Left lung (tissue), 10 donors: ENCODE results near the gene DMAP1. TPM values are rescaled to one million over a fixed set of nuclear protein-coding genes. Genes with fewer than 3 reads are reported as not detected.

Experiments used
- ATAC-seq: fragments of 200-7000 bp; cut with Tn5 transposase; one replicate; pipeline ENCODE4 v1.9.1; 2020; ENCODE audit warnings: moderate library complexity
- DNase-seq, 4 donors: peaks; one replicate each; pipeline ENCODE4 v3.0.0-alpha.2; 2013 to 2020
- H3K27ac ChIP-seq, 2 donors: fragments of 200-600 bp; sonication (generic) in 1 of 2; one replicate each; pipeline versions ENCODE4 v1.5.0 to v1.8.0; 2020 to 2021
- H3K27me3 ChIP-seq, 2 donors: fragments of 200-600 bp; sonication (generic) in 1 of 2; one replicate each; pipeline versions ENCODE4 v1.5.0 to v1.8.0; 2020 to 2021
- H3K36me3 ChIP-seq, 2 donors: fragments of 200-600 bp; sonication (generic) in 1 of 2; one replicate each; pipeline versions ENCODE4 v1.5.0 to v1.8.0; 2020 to 2021
- H3K4me1 ChIP-seq, 2 donors: fragments of 200-600 bp; one replicate each; pipeline ENCODE4 v1.8.0; 2021
- H3K4me3 ChIP-seq, 2 donors: fragments of 200-600 bp; sonication (generic) in 1 of 2; one replicate each; pipeline versions ENCODE4 v1.5.0 to v1.8.0; 2020 to 2021; ENCODE audit warnings: mild to moderate bottlenecking in 1 of 2
- H3K9me3 ChIP-seq, 2 donors: fragments of 200-600 bp; sonication (generic) in 1 of 2; one replicate each; pipeline versions ENCODE4 v1.5.0 to v1.8.0; 2020 to 2021
- CTCF ChIP-seq, 2 donors: fragments of 200-600 bp; sonication (generic) in 1 of 2; IDR thresholded peaks; one replicate each; pipeline versions ENCODE4 v1.5.0 to v1.8.0; 2021; ENCODE audit warnings: antibody characterized with exemption in 2 of 2
- intact Hi-C, 2 donors: fragments of 100-400 bp; cut with DNase I; formaldehyde crosslinking; loops; one replicate each; pipeline versions ENCODE4 v1.11.2 to v1.14.2; 2022
- polyA plus RNA-seq, 6 donors: library from polyadenylated mRNA; unstranded; fragments of 120-200 nt; gene quantifications; one replicate each; pipeline ENCODE4 v1.2.1, GENCODE V29; 2013; ENCODE audit not compliant: insufficient read length in 6 of 6
- total RNA-seq, 2 donors: library from RNA; stranded (reverse); fragmentation: NEBNext Ultra II Directional; extraction: Animal tissue kit (Norgen Biotek cat#: 25700); gene quantifications; one replicate each; pipeline ENCODE4 v1.2.1, GENCODE V29; 2021
- donor health status: DM: no; HTN: yes; CAD: no.
- donor health status: DM: no; HTN: no; CAD: no.

The DMAP1 gene
- total and polyA plus RNA-seq, 8 donors: 25.6 to 76.2 (median 66.5) TPM

- H3K4me1 ChIP-seq: peaks cover 2 to 48% of the 10 kb centered on the region in 2 donors
- H3K27ac ChIP-seq: no peak overlapping the region
- no peak for TF ChIP-seq CTCF (IDR thresholded peaks at IDR 0.05)
- intact Hi-C loops: no loop called here
- H3K27me3 ChIP-seq: no peaks in the 10 kb centered on the region
- no peak overlapping the region for H3K4me3 ChIP-seq
- H3K36me3 ChIP-seq: peaks cover 0 to 4% of the 10 kb centered on the region in 2 donors
- ATAC-seq (peak; percentile 58), DNase-seq (no peak)
- no peaks in the 10 kb centered on the region for H3K9me3 ChIP-seq
These were observed 47.5 kb downstream of the DMAP1 start for GRCh38 chr1:44260792-44261170.

DNA sequence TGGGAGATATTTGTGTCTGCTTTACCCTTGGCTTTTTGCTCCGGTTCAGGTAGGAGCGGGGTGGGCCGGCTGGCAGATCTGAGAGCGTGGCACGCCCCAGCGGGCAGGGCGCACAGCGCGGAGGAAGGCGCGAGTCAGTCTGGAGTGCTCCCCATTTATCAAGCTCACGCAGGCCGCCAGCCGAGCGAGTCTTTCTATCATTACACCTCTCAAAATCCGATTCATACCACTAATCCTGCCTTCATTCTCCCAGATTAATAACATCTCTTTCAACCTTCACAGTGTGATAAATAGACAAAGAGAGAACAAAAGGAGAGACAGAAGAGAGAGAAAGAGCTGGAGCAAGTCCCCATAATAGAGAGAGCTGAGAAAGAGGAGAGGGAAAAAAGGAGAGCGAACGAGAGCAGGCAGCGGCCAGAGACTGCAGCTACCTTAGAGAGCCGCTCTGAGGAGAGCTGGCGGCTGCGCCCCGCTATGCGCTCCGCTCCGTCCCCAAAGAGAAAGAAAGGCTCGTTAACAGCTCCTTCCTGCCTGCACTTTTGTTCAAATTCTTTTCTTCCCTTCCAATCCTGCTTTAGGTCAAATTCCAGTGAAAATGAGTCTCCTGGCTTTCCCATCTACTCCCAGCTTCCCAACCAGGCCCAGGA, 48.0 kb downstream of the DMAP1 start:
- no peaks in the 10 kb centered on the region for H3K27me3 ChIP-seq
- no peaks in the 10 kb centered on the region for H3K9me3 ChIP-seq
- no peak overlapping the region for H3K4me3 ChIP-seq
- no peak for ATAC-seq
- H3K27ac ChIP-seq: no peak overlapping the region
- no peaks in the 10 kb centered on the region for H3K36me3 ChIP-seq
- DNase-seq: no peak
- intact Hi-C loops: no loop called here
- H3K4me1 ChIP-seq: peaks cover 2 to 48% of the 10 kb centered on the region in 2 donors
- TF ChIP-seq CTCF (IDR thresholded peaks at IDR 0.05): no peak

DNA sequence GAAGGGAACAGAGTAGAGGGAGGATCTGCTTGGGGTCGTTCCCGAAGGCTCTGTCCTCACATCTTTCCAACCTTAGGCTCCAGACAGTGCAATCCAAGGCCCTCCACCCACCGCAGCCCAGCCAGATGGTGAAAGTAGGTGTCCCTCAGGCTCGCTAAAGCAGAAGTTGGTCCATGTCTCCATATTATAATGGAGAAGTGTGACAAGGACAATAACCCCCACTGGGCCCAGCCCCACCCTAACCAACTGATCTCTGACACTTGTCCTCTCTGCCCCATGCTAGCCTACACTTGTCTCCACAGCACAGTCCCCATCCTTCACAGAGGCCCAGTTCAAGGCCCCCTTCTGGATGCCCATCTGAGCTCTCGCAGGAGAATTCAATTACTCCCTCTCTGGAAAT, 48.7 kb downstream of the DMAP1 start:
- Histone ChIP-seq H3K4me1 (peaks cover 2 to 48% of the 10 kb centered on the region in 2 donors), H3K9me3 (no peaks in the 10 kb centered on the region), H3K27me3 (no peaks in the 10 kb centered on the region), H3K4me3 (no peak overlapping the region), H3K27ac (peak overlapping the region in 1 of 2 donors; percentile 57), H3K36me3 (no peaks in the 10 kb centered on the region)
- TF ChIP-seq CTCF (IDR thresholded peaks at IDR 0.05): no peak
- no peak for DNase-seq
- peak; percentile 45 for ATAC-seq
- intact Hi-C loops: no loop called here

DNA sequence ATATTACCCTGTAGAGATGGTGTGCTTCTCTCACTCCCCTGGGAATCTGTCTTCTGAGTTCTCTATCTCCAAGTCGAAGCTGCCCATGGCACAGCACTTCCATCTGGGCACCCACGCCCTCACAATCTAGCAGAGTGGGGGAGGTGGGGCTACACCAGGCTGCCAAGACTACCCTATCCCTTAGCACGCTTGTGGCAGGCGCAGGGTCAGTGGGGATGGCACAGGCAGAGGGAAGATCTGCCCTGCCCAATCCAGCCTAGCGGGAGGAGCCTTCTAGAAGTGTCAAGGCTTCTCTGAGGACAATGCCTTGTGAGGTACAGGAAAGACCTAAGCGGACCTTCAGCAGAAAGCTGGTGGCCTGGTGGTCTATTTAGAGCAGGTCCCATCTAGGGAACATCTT, 49.1 kb downstream of the DMAP1 start:
- H3K27me3 ChIP-seq: no peaks in the 10 kb centered on the region
- intact Hi-C loops: no loop called here

More for the DNA sequence above, 49.1 kb downstream of the DMAP1 start:
- DNase-seq (no peak), ATAC-seq (no peak)
- H3K9me3 ChIP-seq: no peaks in the 10 kb centered on the region
- no peak overlapping the region for H3K4me3 ChIP-seq
- no peak for TF ChIP-seq CTCF (IDR thresholded peaks at IDR 0.05)
- no peaks in the 10 kb centered on the region for H3K36me3 ChIP-seq
- peaks cover 2 to 48% of the 10 kb centered on the region in 2 donors for H3K4me1 ChIP-seq
- peak overlapping the region in 1 of 2 donors; percentile 57 for H3K27ac ChIP-seq
